Astrocyte of the cerebellum (primary cell): ENCODE measurements around the gene NFILZ.

Source experiments
- DNase-seq: peaks from one replicate; pipeline ENCODE4 v3.0.0-alpha.2; 2011; ENCODE audit warnings: low read depth
- H3K4me3 ChIP-seq: 2 replicates; pipeline ENCODE4 v1.5.1; 2011; ENCODE audit warnings: mild to moderate bottlenecking, low read depth, low read length, moderate library complexity
- CTCF ChIP-seq: IDR thresholded peaks from 2 replicates; pipeline ENCODE4 v1.5.1; 2012; ENCODE audit warnings: low read length, low read depth, moderate library complexity, mild to moderate bottlenecking; ENCODE audit errors: missing control alignments
- in situ Hi-C: cut with HindIII; loops from 2 replicates; pipeline ENCODE4 v1.10.0; 2017; ENCODE audit warnings: low sequenced_read_pairs

The NFILZ gene

GRCh38 chr19:8601796-8602195 is 28.6 kb upstream of the NFILZ start:
- no peak for TF ChIP-seq CTCF
- in situ Hi-C loops: no loop called here
- no peak for DNase-seq
- no peak overlapping the region for H3K4me3 ChIP-seq

- no peak for DNase-seq
These were observed 24.9 kb upstream of the NFILZ start for GRCh38 chr19:8605514-8605913.

GRCh38 chr19:8607386-8607785 is 23.0 kb upstream of the NFILZ start:
- in situ Hi-C loops: no loop called here
- peak; percentile 39 for DNase-seq
- no peak overlapping the region for H3K4me3 ChIP-seq
- no peak for TF ChIP-seq CTCF

More at GRCh38 chr19:8605514-8605913, 24.9 kb upstream of the NFILZ start:
- in situ Hi-C loops: no loop called here
- H3K4me3 ChIP-seq: no peak overlapping the region
- no peak for TF ChIP-seq CTCF

- H3K4me3 ChIP-seq: peak overlapping the region; percentile 97
- in situ Hi-C loops: no loop called here
These were observed 21.5 kb upstream of the NFILZ start for GRCh38 chr19:8608941-8609278.

GRCh38 chr19:8609279-8610040 is 21.0 kb upstream of the NFILZ start:
- peak overlapping the region; percentile 97 for H3K4me3 ChIP-seq
- DNase-seq: peak; percentile 32
- peak; percentile 50 for TF ChIP-seq CTCF
- in situ Hi-C loops: no loop called here

More at GRCh38 chr19:8608941-8609278, 21.5 kb upstream of the NFILZ start:
- DNase-seq: no peak
- TF ChIP-seq CTCF: no peak

- no peak for TF ChIP-seq CTCF
- peak within 1 kb of the TSS; percentile 97 for H3K4me3 ChIP-seq
- in situ Hi-C loops: no loop called here
- DNase-seq: no peak
These were observed 20.1 kb upstream of the NFILZ start, which contains the start of gene ADAMTS10 for GRCh38 chr19:8610041-8610935. Gene ADAMTS10 (minus strand): TSS chr19:8610715. CDS start chr19:8605710, 5,005 bp downstream.
